Measurements from ENCODE around the gene NDFIP1. TPM values are rescaled to one million over a fixed set of nuclear protein-coding genes. Genes with fewer than 3 reads are reported as not detected.
A peak's percentile ranks its signal among the peaks of the same experiment; 100 is the strongest.

The NDFIP1 gene
- total RNA-seq, 1 donor: 115 TPM

DNA sequence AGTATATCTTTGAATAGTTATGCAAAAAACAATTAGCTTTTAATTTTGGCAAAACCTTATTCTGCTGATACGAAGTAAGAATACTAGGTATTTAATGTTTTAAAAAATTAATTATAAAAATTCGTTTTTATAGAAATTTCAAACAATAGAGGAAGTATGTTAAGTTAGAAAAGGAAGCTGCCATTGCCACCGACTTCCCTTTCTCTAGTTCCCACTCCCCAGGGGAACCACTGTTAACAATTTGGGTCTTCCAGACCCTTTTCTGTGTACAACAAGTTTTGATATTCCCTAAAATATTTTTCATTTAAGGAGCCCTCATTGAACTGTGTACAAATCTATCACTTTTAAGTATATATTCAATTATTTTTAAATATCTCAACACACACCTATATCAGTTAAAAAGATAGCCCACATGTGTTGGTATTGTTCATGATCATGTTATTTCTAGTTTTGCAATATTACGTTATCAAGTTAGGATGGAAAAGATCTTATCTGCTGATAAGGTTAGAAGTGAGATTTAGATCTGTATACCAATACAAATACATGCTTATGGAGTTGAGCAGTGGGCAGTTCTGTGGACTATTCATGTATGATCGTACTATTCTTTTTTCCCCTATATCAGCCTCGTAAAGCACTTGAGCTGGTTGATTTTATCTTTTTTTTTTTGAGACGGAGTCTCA is 25.9 kb downstream of the NDFIP1 start:
- H3K36me3 ChIP-seq (ENCODE audit: insufficient read depth, low read length): peaks cover 31% of the 10 kb centered on the region
- H4K20me1 ChIP-seq (ENCODE audit: insufficient read depth, low read length): peaks cover 17% of the 10 kb centered on the region
- H2AFZ ChIP-seq (ENCODE audit: low read length): no peak overlapping the region
- no peaks in the 10 kb centered on the region for H3K27me3 ChIP-seq (ENCODE audit: insufficient read depth, low read length)
- no peak overlapping the region for H3K4me3 ChIP-seq (ENCODE audit: insufficient read depth, low read length)
- H3K27ac ChIP-seq (ENCODE audit: low read depth, low read length): no peak overlapping the region
- no peaks in the 10 kb centered on the region for H3K4me1 ChIP-seq (ENCODE audit: insufficient read depth, low read length)
- H3K4me2 ChIP-seq (ENCODE audit: insufficient read depth, low read length): no peak overlapping the region
- no peaks in the 10 kb centered on the region for H3K9me3 ChIP-seq (ENCODE audit: low read depth, low read length)
- H3K79me2 ChIP-seq (ENCODE audit: insufficient read depth, low read length): peaks cover 45% of the 10 kb centered on the region
- TF ChIP-seq, protein P1, sequence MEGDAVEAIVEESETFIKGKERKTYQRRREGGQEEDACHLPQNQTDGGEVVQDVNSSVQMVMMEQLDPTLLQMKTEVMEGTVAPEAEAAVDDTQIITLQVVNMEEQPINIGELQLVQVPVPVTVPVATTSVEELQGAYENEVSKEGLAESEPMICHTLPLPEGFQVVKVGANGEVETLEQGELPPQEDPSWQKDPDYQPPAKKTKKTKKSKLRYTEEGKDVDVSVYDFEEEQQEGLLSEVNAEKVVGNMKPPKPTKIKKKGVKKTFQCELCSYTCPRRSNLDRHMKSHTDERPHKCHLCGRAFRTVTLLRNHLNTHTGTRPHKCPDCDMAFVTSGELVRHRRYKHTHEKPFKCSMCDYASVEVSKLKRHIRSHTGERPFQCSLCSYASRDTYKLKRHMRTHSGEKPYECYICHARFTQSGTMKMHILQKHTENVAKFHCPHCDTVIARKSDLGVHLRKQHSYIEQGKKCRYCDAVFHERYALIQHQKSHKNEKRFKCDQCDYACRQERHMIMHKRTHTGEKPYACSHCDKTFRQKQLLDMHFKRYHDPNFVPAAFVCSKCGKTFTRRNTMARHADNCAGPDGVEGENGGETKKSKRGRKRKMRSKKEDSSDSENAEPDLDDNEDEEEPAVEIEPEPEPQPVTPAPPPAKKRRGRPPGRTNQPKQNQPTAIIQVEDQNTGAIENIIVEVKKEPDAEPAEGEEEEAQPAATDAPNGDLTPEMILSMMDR (IDR thresholded peaks at IDR 0.05; ENCODE audit: extremely low read depth, low read depth, low read length): no peak
- DNase-seq (ENCODE audit: insufficient read length, low spot score, missing footprints): no peak

DNA sequence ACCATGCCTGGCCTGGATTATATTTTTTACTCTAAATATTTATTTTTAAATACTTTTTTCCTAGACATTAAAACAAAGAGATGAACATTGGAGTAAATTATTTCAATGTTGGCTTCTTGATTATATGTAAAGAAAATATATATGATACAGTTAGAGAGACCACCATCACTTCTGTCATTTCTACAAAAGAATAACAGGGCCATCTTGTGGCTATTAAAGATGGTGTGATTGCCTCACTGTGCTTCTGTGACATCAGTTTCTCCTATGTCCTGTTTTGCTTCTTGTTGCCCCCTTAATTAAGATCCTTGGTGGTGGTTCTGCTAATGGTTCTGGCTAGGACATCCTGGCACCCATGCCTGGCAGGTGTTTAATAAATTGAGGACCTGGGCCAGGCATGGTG is 32.9 kb downstream of the NDFIP1 start:
- Histone ChIP-seq H3K27me3 (ENCODE audit: insufficient read depth, low read length) (no peaks in the 10 kb centered on the region), H3K27ac (ENCODE audit: low read depth, low read length) (no peak overlapping the region), H3K4me3 (ENCODE audit: insufficient read depth, low read length) (no peak overlapping the region), H3K9me3 (ENCODE audit: low read depth, low read length) (no peaks in the 10 kb centered on the region), H3K4me2 (ENCODE audit: insufficient read depth, low read length) (no peak overlapping the region), H2AFZ (ENCODE audit: low read length) (no peak overlapping the region), H3K4me1 (ENCODE audit: insufficient read depth, low read length) (no peaks in the 10 kb centered on the region), H4K20me1 (ENCODE audit: insufficient read depth, low read length) (peaks cover 11% of the 10 kb centered on the region), H3K36me3 (ENCODE audit: insufficient read depth, low read length) (peaks cover 58% of the 10 kb centered on the region), H3K79me2 (ENCODE audit: insufficient read depth, low read length) (peaks cover 4% of the 10 kb centered on the region)
- DNase-seq (ENCODE audit: insufficient read length, low spot score, missing footprints): no peak
- TF ChIP-seq, protein P1 (IDR thresholded peaks at IDR 0.05; ENCODE audit: extremely low read depth, low read depth, low read length): no peak

DNA sequence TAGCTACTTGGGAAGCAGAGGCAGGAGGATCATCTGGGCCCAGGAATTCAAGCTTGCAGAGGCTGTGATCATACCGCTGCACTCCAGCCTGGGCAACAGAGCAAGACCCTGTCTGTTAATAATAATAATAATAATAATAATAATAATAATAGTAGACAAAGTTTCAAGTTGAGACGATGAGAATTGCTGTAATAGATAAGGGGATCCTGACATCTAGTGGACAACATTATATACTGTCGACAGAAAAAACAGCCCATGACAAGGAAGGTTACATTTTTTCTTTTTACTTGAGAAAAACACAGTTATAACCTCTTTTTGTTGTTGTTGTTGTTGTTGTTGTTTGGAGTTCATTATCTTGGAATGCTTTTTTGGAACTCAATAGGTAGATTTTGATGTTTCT is 35.3 kb downstream of the NDFIP1 start:
- no peak overlapping the region for H2AFZ ChIP-seq (ENCODE audit: low read length)
- no peak overlapping the region for H3K27ac ChIP-seq (ENCODE audit: low read depth, low read length)
- DNase-seq (ENCODE audit: insufficient read length, low spot score, missing footprints): no peak
- H4K20me1 ChIP-seq (ENCODE audit: insufficient read depth, low read length): peaks cover 6% of the 10 kb centered on the region
- no peaks in the 10 kb centered on the region for H3K9me3 ChIP-seq (ENCODE audit: low read depth, low read length)
- H3K36me3 ChIP-seq (ENCODE audit: insufficient read depth, low read length): peaks cover 65% of the 10 kb centered on the region
- no peaks in the 10 kb centered on the region for H3K27me3 ChIP-seq (ENCODE audit: insufficient read depth, low read length)
- no peak overlapping the region for H3K4me3 ChIP-seq (ENCODE audit: insufficient read depth, low read length)
- no peaks in the 10 kb centered on the region for H3K4me1 ChIP-seq (ENCODE audit: insufficient read depth, low read length)
- H3K79me2 ChIP-seq (ENCODE audit: insufficient read depth, low read length): no peaks in the 10 kb centered on the region
- H3K4me2 ChIP-seq (ENCODE audit: insufficient read depth, low read length): no peak overlapping the region
- TF ChIP-seq, protein P1 (IDR thresholded peaks at IDR 0.05; ENCODE audit: extremely low read depth, low read depth, low read length): peak; percentile 62

DNA sequence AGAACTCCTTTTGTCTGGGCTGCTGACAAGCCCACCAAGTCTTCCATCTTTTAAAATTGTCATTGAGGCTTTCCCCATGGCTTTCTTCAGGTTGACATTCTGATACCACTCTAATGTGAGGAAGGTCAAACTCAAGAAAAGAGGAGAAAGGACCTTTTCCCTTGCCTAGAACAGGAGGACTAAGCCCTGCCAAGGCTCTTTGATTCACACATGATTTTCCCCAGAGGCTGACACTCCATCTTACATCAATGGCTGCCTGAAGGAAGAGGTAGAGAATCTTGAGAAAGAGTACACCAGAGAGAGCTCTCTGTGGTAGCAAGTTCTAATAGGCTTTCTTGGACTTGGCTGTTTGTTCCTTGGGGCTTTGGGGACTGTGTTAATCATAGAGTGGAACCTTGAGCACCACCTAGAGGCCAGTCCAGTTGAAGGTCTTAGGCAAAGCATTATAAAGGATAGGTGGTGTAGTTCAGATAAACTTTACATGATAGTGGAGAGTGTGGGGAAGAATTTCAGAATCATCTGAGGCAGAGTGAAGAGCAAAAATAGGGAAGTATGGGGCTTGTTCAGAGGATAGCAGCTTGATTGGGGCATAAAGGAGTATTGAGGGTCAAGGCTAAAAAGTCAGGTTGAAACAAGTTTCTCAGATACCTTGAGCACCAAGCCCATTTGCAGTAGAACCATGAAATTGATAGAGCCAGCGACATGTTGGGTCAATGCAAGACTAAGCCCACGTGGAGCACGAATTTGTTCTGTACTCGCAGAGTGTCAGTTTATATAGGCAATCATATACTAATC is 36.7 kb downstream of the NDFIP1 start:
- Histone ChIP-seq H3K36me3 (ENCODE audit: insufficient read depth, low read length) (peaks cover 62% of the 10 kb centered on the region), H2AFZ (ENCODE audit: low read length) (no peak overlapping the region), H3K79me2 (ENCODE audit: insufficient read depth, low read length) (no peaks in the 10 kb centered on the region), H4K20me1 (ENCODE audit: insufficient read depth, low read length) (peaks cover 6% of the 10 kb centered on the region), H3K4me1 (ENCODE audit: insufficient read depth, low read length) (no peaks in the 10 kb centered on the region), H3K4me3 (ENCODE audit: insufficient read depth, low read length) (no peak overlapping the region), H3K27ac (ENCODE audit: low read depth, low read length) (no peak overlapping the region), H3K4me2 (ENCODE audit: insufficient read depth, low read length) (no peak overlapping the region), H3K27me3 (ENCODE audit: insufficient read depth, low read length) (no peaks in the 10 kb centered on the region), H3K9me3 (ENCODE audit: low read depth, low read length) (no peaks in the 10 kb centered on the region)
- TF ChIP-seq, protein P1 (IDR thresholded peaks at IDR 0.05; ENCODE audit: extremely low read depth, low read depth, low read length): peak; percentile 91
- DNase-seq (ENCODE audit: insufficient read length, low spot score, missing footprints): peak; percentile 76
